K562 (cell line): ENCODE data around the gene PRCC. TPM values are rescaled to one million over a fixed set of nuclear protein-coding genes. Genes with fewer than 3 reads are reported as not detected.

Experiments
- C11orf30 ChIP-seq: fragments of 450-650 bp; IDR thresholded peaks from 2 replicates; pipeline ENCODE4 v1.6.1; 2016; ENCODE audit warnings: low read depth, mild to moderate bottlenecking
- CHD2 ChIP-seq: IDR thresholded peaks from 2 replicates; pipeline ENCODE4 v1.6.1; 2011; ENCODE audit warnings: low read depth, low read length
- EGR1 ChIP-seq: fragments of 450-650 bp; conservative IDR thresholded peaks from 2 replicates; pipeline ENCODE4 v1.6.1; 2017; ENCODE audit warnings: mild to moderate bottlenecking
- ERF ChIP-seq: fragments of 450-650 bp; formaldehyde crosslinking; IDR thresholded peaks from 2 replicates; pipeline ENCODE4 v1.4.0; 2020; ENCODE audit warnings: mild to moderate bottlenecking, mixed read lengths
- GTF2A2 ChIP-seq: IDR thresholded peaks from 2 replicates; pipeline ENCODE4 v1.6.1; 2016; ENCODE audit warnings: mild to moderate bottlenecking, missing genetic modification characterization, missing compliant biosample characterization
- JUNB ChIP-seq: fragments of 450-650 bp; formaldehyde crosslinking; conservative IDR thresholded peaks from 2 replicates; pipeline ENCODE4 v1.4.0; 2020; ENCODE audit warnings: mild to moderate bottlenecking
- KHSRP ChIP-seq: fragments of 450-650 bp; IDR thresholded peaks from 2 replicates; pipeline ENCODE4 v1.6.1; 2017
- NCOA2 ChIP-seq, 2 experiments: fragments of 450-650 bp; IDR thresholded peaks; 2 replicates each; pipeline ENCODE4 v1.6.1; 2018; ENCODE audit warnings: mild to moderate bottlenecking in 2 of 2, moderate library complexity in 1 of 2; ENCODE audit not compliant: partially characterized antibody in 2 of 2
- NUFIP1 ChIP-seq: fragments of 450-650 bp; IDR thresholded peaks from 2 replicates; pipeline ENCODE4 v1.6.1; 2018; ENCODE audit not compliant: partially characterized antibody
- PML ChIP-seq: IDR thresholded peaks from 2 replicates; pipeline ENCODE4 v1.6.1; 2012; ENCODE audit warnings: low read length, inconsistent platforms
- POLR2H ChIP-seq: IDR thresholded peaks from 2 replicates; pipeline ENCODE4 v1.6.1; 2016; ENCODE audit warnings: missing genetic modification characterization, low read depth, mild to moderate bottlenecking, control low read depth, missing compliant biosample characterization, moderate library complexity
- PYGO2 ChIP-seq: fragments of 450-650 bp; IDR thresholded peaks from 2 replicates; pipeline ENCODE4 v1.6.1; 2016; ENCODE audit warnings: mild to moderate bottlenecking, missing genetic modification characterization, moderate library complexity, missing compliant biosample characterization
- RBM34 ChIP-seq: fragments of 200-400 bp; formaldehyde crosslinking; IDR thresholded peaks from 2 replicates; pipeline ENCODE4 v1.6.1; 2018; ENCODE audit warnings: low read length, borderline replicate concordance; ENCODE audit not compliant: insufficient read depth
- SMARCA4 ChIP-seq: fragments of 450-650 bp; IDR thresholded peaks from 2 replicates; pipeline ENCODE4 v1.6.1; 2016
- SMARCB1 ChIP-seq: IDR thresholded peaks from 2 replicates; pipeline ENCODE4 v1.6.1; 2011; ENCODE audit warnings: improper control_type of control experiment, low read depth; ENCODE audit not compliant: insufficient read length
- SREBF2 ChIP-seq: sonication (generic); formaldehyde crosslinking; IDR thresholded peaks from 2 replicates; pipeline ENCODE4 v1.4.0; 2020; ENCODE audit warnings: mild to moderate bottlenecking, missing genetic modification reagents
- ZBTB12 ChIP-seq: fragments of 250-450 bp; sonication (Bioruptor Pico); IDR thresholded peaks from 2 replicates; pipeline ENCODE4 v1.4.0; 2020
- ZNF175 ChIP-seq: fragments of 200-800 bp; sonication (Bioruptor generic); IDR thresholded peaks from 2 replicates; pipeline ENCODE4 v1.6.1; 2016; ENCODE audit warnings: low read depth, mild to moderate bottlenecking, missing genetic modification characterization, missing compliant biosample characterization
- ZNF3 ChIP-seq: fragments of 250-450 bp; sonication (Bioruptor Pico); IDR thresholded peaks from 2 replicates; pipeline ENCODE4 v1.5.0; 2021; ENCODE audit warnings: mild to moderate bottlenecking, moderate library complexity
- ZNF408 ChIP-seq: fragments of 250-450 bp; sonication (Bioruptor Pico); IDR thresholded peaks from 2 replicates; pipeline ENCODE4 v1.4.0; 2020; ENCODE audit warnings: low read depth, mild to moderate bottlenecking, moderate library complexity
- ZNF431 ChIP-seq: sonication (generic); formaldehyde crosslinking; IDR thresholded peaks from 2 replicates; pipeline ENCODE4 v1.8.0; 2022; ENCODE audit warnings: mild to moderate bottlenecking, missing genetic modification reagents
- ZNF644 ChIP-seq: fragments of 200-800 bp; sonication (Bioruptor generic); IDR thresholded peaks from 2 replicates; pipeline ENCODE4 v1.6.1; 2016; ENCODE audit warnings: low read depth, missing genetic modification characterization, missing compliant biosample characterization
- polyA plus RNA-seq, 8 experiments: library from polyadenylated mRNA; depleted of rRNA in 4 of 8; stranded (reverse) in 5 of 8; unstranded in 3 of 8; fragments of >200 nt; fragmentation: Nextera tagmentation in 2 of 8; fragmentation: Illumina TruSeq in 1 of 8; extraction: Ambion mirVana in 2 of 8; extraction: Trizol in 1 of 8; gene quantifications; 2 replicates each; pipeline versions ENCODE4 v1.2.1 to v1.2.3, GENCODE V29; 2011 to 2014; ENCODE audit warnings: inconsistent platforms in 1 of 8, missing spikeins in 1 of 8
- total RNA-seq, 7 experiments: library from RNA; depleted of rRNA in 6 of 7; stranded (reverse); fragments of >200 nt in 6 of 7; fragmentation: Illumina TruSeq in 2 of 7; extraction: Trizol in 2 of 7; gene quantifications; 2 replicates each; pipeline versions ENCODE4 v1.2.1 to v1.2.3, GENCODE V29; 2011 to 2021; ENCODE audit warnings: low replicate concordance in 1 of 7
- TF ChIP-seq, protein P1 (sequence below): sonication (generic); formaldehyde crosslinking; IDR thresholded peaks from 2 replicates; pipeline ENCODE4 v1.8.0; 2022; ENCODE audit warnings: mild to moderate bottlenecking, missing genetic modification reagents
- TF ChIP-seq, protein P2 (sequence below): fragments of 450-650 bp; formaldehyde crosslinking; IDR thresholded peaks from 2 replicates; pipeline ENCODE4 v1.4.0; 2020; ENCODE audit warnings: mild to moderate bottlenecking, moderate library complexity

Gene PRCC
- total and polyA plus RNA-seq, 9 of the 15 experiments (the other 6 are each of a cell fraction or from before 2014, with no cell fraction given), result 23.9 to 201 (median 41.1) TPM

GRCh38 chr1:156728599-156729462 lies 38.5 kb upstream of the PRCC start, which contains the start of gene ISG20L2 (continued):
- TF ChIP-seq, protein P1, sequence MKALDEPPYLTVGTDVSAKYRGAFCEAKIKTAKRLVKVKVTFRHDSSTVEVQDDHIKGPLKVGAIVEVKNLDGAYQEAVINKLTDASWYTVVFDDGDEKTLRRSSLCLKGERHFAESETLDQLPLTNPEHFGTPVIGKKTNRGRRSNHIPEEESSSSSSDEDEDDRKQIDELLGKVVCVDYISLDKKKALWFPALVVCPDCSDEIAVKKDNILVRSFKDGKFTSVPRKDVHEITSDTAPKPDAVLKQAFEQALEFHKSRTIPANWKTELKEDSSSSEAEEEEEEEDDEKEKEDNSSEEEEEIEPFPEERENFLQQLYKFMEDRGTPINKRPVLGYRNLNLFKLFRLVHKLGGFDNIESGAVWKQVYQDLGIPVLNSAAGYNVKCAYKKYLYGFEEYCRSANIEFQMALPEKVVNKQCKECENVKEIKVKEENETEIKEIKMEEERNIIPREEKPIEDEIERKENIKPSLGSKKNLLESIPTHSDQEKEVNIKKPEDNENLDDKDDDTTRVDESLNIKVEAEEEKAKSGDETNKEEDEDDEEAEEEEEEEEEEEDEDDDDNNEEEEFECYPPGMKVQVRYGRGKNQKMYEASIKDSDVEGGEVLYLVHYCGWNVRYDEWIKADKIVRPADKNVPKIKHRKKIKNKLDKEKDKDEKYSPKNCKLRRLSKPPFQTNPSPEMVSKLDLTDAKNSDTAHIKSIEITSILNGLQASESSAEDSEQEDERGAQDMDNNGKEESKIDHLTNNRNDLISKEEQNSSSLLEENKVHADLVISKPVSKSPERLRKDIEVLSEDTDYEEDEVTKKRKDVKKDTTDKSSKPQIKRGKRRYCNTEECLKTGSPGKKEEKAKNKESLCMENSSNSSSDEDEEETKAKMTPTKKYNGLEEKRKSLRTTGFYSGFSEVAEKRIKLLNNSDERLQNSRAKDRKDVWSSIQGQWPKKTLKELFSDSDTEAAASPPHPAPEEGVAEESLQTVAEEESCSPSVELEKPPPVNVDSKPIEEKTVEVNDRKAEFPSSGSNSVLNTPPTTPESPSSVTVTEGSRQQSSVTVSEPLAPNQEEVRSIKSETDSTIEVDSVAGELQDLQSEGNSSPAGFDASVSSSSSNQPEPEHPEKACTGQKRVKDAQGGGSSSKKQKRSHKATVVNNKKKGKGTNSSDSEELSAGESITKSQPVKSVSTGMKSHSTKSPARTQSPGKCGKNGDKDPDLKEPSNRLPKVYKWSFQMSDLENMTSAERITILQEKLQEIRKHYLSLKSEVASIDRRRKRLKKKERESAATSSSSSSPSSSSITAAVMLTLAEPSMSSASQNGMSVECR (CRISPR knock-in tag), result peak; percentile 90
- TF ChIP-seq ERF (CRISPR knock-in tag) (peak; percentile 42; the same call in 1 of the 2 replicates), ZNF644 (tag) (no peak), NCOA2 (IDR thresholded peaks at IDR 0.05; ENCODE audit: partially characterized antibody in 2 of 2) (no peak), PML (peak; percentile 56; the same call in 1 of the 2 replicates), POLR2H (tag) (peak; percentile 91), NUFIP1 (no peak), SREBF2 (CRISPR knock-in tag) (no peak), EGR1 (peak; percentile 74), RBM34 (no peak), CHD2 (no peak), ZNF431 (CRISPR knock-in tag) (no peak), PYGO2 (tag) (no peak), GTF2A2 (no peak), JUNB (CRISPR knock-in tag) (no peak), ZNF3 (CRISPR knock-in tag) (no peak), C11orf30 (peak; percentile 94), KHSRP (peak; percentile 97), SMARCB1 (no peak), ZBTB12 (CRISPR knock-in tag) (peak; percentile 98), ZNF175 (no peak), ZNF408 (no peak), SMARCA4 (no peak)
- TF ChIP-seq, protein P2, sequence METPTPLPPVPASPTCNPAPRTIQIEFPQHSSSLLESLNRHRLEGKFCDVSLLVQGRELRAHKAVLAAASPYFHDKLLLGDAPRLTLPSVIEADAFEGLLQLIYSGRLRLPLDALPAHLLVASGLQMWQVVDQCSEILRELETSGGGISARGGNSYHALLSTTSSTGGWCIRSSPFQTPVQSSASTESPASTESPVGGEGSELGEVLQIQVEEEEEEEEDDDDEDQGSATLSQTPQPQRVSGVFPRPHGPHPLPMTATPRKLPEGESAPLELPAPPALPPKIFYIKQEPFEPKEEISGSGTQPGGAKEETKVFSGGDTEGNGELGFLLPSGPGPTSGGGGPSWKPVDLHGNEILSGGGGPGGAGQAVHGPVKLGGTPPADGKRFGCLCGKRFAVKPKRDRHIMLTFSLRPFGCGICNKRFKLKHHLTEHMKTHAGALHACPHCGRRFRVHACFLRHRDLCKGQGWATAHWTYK (CRISPR knock-in tag), result no peak
